ENCODE data around the gene B3GLCT.
"Not testable (repeated sequence)": the region's sequence is repeated elsewhere in the genome, so short reads cannot be mapped to it uniquely, and the experiment has no call there.

B3GLCT gene

DNA sequence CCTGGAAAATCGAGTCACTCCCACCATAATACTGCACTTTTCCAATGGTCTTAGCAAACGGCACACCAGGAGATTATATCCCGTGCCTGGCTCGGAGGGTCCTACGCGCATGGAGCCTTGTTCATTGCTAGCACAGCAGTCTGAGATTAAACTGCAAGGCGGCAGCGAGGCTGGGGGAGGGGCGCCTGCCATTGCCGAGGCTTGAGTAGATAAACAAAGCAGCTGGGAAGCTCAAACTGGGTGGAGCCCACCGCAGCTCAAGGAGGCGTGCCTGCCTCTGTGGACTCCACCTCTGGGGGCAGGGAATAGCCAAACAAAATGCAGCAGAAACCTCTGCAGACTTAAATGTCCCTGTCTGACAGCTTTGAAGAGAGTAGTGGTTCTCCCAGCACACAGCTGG is 141.1 kb downstream of the B3GLCT start:
- H3K27me3 ChIP-seq (ENCODE audit: control insufficient read depth, insufficient read depth, low read length); H3K27ac ChIP-seq (ENCODE audit: low read length); H3K4me3 ChIP-seq (ENCODE audit: low read length); DNase-seq (ENCODE audit: low read depth, low spot score); H3K9me3 ChIP-seq (ENCODE audit: control insufficient read depth, insufficient read depth, low read length); H3K36me3 ChIP-seq (ENCODE audit: control insufficient read depth, insufficient read depth, low read length); H3K4me1 ChIP-seq (ENCODE audit: control insufficient read depth, insufficient read depth, low read length): not testable (repeated sequence)
- no CpG with 5 or more reads among the region's 12 CpGs for WGBS (ENCODE audit: insufficient coverage, insufficient read length)

DNA sequence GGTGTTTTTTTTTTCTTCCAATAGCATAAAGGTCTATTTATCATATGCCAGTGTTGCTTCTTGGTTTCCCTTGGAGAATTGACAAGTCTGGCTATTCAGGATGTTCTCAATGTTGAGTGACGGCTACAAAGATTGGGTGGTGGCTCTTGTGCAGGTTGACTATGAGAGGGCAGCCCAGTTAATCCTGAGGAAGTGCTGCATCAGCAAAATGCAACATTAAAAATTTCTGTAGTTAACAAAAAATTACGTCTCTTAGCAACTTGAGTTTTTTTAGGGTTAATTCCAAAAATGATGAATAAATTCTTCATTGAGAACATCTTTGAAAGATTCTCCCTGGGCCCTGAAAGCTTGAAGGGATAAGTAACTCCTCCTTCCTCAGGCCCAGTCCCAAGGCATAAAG is 147.1 kb downstream of the B3GLCT start:
- WGBS (ENCODE audit: insufficient coverage, insufficient read length), result no CpG with 5 or more reads among the region's 2 CpGs
- no peak for DNase-seq (ENCODE audit: low read depth, low spot score)
- H3K4me3 ChIP-seq (ENCODE audit: low read length), result no peak overlapping the region
- no peaks in the 10 kb centered on the region for H3K9me3 ChIP-seq (ENCODE audit: control insufficient read depth, insufficient read depth, low read length)
- no peaks in the 10 kb centered on the region for H3K36me3 ChIP-seq (ENCODE audit: control insufficient read depth, insufficient read depth, low read length)
- no peak overlapping the region for H3K27ac ChIP-seq (ENCODE audit: low read length)
- no peaks in the 10 kb centered on the region for H3K4me1 ChIP-seq (ENCODE audit: control insufficient read depth, insufficient read depth, low read length)
- no peaks in the 10 kb centered on the region for H3K27me3 ChIP-seq (ENCODE audit: control insufficient read depth, insufficient read depth, low read length)

DNA sequence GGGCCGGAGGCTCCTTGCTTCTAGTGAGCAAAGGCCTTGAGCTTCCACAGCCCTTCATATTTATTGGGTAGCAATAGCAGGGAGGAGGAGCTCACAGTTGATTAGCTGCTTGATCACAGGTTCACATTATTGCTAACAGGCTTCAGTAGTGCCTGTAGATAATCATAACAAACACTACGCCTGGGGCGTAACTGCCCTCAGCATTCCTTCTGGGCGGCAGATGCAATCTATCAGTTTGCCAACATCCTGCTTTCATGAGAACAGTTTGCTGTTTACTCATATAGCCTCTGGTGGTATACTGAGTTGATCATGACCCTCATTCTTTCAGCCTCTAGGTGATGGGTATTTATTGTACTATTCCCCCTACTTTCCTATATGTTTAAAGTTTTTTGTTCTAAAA is 149.4 kb downstream of the B3GLCT start:
- Histone ChIP-seq H3K4me3 (ENCODE audit: low read length) (no peak overlapping the region), H3K27me3 (ENCODE audit: control insufficient read depth, insufficient read depth, low read length) (no peaks in the 10 kb centered on the region), H3K9me3 (ENCODE audit: control insufficient read depth, insufficient read depth, low read length) (no peaks in the 10 kb centered on the region), H3K27ac (ENCODE audit: low read length) (no peak overlapping the region), H3K4me1 (ENCODE audit: control insufficient read depth, insufficient read depth, low read length) (no peaks in the 10 kb centered on the region), H3K36me3 (ENCODE audit: control insufficient read depth, insufficient read depth, low read length) (no peaks in the 10 kb centered on the region)
- no CpG with 5 or more reads among the region's 4 CpGs for WGBS (ENCODE audit: insufficient coverage, insufficient read length)
- DNase-seq (ENCODE audit: low read depth, low spot score), result no peak

DNA sequence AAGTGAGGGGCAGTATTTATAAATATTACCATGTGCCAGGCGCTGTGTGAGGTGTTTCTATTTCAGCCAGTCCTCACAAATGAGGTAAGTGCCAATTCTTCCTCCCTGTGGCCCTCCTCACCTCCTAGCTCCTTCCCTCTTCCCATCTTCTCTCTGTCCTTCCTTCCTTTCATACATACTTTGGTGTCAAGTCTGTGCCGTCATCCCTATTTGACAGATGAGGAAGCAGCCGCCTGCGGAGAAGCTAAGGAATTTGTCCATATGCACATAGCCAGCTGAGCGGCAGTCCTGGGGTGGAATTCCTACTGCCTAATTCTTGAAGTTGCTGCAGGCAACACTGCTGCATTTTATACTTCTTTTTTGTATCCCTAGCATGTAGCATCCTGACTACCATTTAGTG is 150.8 kb downstream of the B3GLCT start:
- no CpG with 5 or more reads among the region's 5 CpGs for WGBS (ENCODE audit: insufficient coverage, insufficient read length)
- no peaks in the 10 kb centered on the region for H3K4me1 ChIP-seq (ENCODE audit: control insufficient read depth, insufficient read depth, low read length)
- H3K36me3 ChIP-seq (ENCODE audit: control insufficient read depth, insufficient read depth, low read length), result no peaks in the 10 kb centered on the region
- peaks cover under 1% of the 10 kb centered on the region; the same call in 1 of the 2 replicates for H3K9me3 ChIP-seq (ENCODE audit: control insufficient read depth, insufficient read depth, low read length)
- no peak overlapping the region for H3K4me3 ChIP-seq (ENCODE audit: low read length)
- H3K27ac ChIP-seq (ENCODE audit: low read length), result no peak overlapping the region
- DNase-seq (ENCODE audit: low read depth, low spot score), result no peak
- H3K27me3 ChIP-seq (ENCODE audit: control insufficient read depth, insufficient read depth, low read length), result no peaks in the 10 kb centered on the region

DNA sequence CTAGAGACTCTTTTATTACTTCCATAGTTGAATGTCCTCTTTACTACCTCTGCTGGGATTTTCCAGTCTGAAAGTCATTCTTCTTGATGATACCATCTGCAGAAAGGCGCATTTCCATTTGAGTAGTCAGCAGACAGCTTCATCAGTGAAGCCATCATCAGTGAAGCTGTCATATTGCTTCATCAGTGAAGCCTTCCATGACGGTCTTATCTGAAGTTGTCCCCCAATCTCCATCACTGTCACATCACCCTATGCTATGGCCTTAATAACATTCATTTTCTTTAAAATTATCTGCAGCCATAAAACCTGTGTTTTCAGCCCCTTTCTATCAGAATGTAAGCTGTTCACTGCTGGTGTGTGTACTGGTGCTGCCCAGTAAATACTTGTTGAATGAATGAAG is 151.6 kb downstream of the B3GLCT start:
- no CpG with 5 or more reads among the region's 2 CpGs for WGBS (ENCODE audit: insufficient coverage, insufficient read length)
- H3K36me3 ChIP-seq (ENCODE audit: control insufficient read depth, insufficient read depth, low read length), result no peaks in the 10 kb centered on the region
- H3K27me3 ChIP-seq (ENCODE audit: control insufficient read depth, insufficient read depth, low read length), result no peaks in the 10 kb centered on the region
- H3K27ac ChIP-seq (ENCODE audit: low read length), result no peak overlapping the region
- no peaks in the 10 kb centered on the region for H3K4me1 ChIP-seq (ENCODE audit: control insufficient read depth, insufficient read depth, low read length)
- peaks cover 2% of the 10 kb centered on the region; the same call in 1 of the 2 replicates for H3K9me3 ChIP-seq (ENCODE audit: control insufficient read depth, insufficient read depth, low read length)
- no peak for DNase-seq (ENCODE audit: low read depth, low spot score)
- H3K4me3 ChIP-seq (ENCODE audit: low read length), result no peak overlapping the region

DNA sequence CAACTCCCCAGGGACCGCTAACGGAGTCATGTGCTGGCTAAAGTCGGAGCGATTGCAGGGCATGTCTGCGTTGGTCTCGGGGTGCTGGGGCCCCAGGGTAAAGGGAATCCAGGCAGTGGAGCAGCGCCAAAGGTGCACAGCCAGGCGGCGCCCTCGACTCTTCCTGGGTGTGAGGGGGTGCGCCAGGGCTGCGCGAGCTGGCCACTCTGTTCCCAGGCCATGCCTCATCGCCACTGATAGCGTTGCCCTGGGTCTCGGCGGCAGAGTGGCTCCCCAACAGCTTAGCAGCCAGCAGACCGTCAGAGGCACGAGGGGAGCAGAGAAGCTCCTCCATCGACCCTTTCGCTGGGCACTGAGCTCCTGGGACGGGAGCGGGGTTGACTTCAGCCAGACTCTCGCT is 152.7 kb downstream of the B3GLCT start:
- WGBS (ENCODE audit: insufficient coverage, insufficient read length), result no CpG with 5 or more reads among the region's 24 CpGs
- no peaks in the 10 kb centered on the region for H3K36me3 ChIP-seq (ENCODE audit: control insufficient read depth, insufficient read depth, low read length)
- H3K9me3 ChIP-seq (ENCODE audit: control insufficient read depth, insufficient read depth, low read length), result peaks cover 3% of the 10 kb centered on the region; the same call in 1 of the 2 replicates
- H3K4me1 ChIP-seq (ENCODE audit: control insufficient read depth, insufficient read depth, low read length), result no peaks in the 10 kb centered on the region
- H3K27me3 ChIP-seq (ENCODE audit: control insufficient read depth, insufficient read depth, low read length), result no peaks in the 10 kb centered on the region
- no peak overlapping the region for H3K27ac ChIP-seq (ENCODE audit: low read length)
- H3K4me3 ChIP-seq (ENCODE audit: low read length), result no peak overlapping the region
- no peak for DNase-seq (ENCODE audit: low read depth, low spot score)

DNA sequence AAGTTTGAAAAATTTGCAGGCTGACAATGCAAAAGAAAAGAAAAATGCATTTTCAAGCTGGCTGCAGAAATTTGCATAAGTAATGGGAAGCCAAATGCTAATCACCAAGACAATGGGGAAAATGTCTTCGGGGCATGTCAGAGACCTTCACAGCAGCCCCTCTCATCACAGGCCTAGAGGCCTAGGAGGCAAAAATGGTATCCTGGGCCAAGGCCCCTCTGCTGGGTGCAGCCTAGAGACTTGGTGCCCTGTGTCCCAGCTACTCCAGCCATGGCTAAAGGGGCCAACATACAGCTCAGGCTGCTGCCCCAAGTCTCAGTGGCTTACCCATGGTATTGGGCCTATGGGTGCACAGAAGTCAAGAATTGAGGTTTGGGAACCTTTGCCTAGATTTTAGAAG is 155.2 kb downstream of the B3GLCT start:
- Histone ChIP-seq H3K4me1 (ENCODE audit: control insufficient read depth, insufficient read depth, low read length) (no peaks in the 10 kb centered on the region), H3K27ac (ENCODE audit: low read length) (no peak overlapping the region), H3K27me3 (ENCODE audit: control insufficient read depth, insufficient read depth, low read length) (no peaks in the 10 kb centered on the region), H3K9me3 (ENCODE audit: control insufficient read depth, insufficient read depth, low read length) (peaks cover 3% of the 10 kb centered on the region; the same call in 1 of the 2 replicates), H3K36me3 (ENCODE audit: control insufficient read depth, insufficient read depth, low read length) (no peaks in the 10 kb centered on the region), H3K4me3 (ENCODE audit: low read length) (no peak overlapping the region)
- no peak for DNase-seq (ENCODE audit: low read depth, low spot score)
- WGBS (ENCODE audit: insufficient coverage, insufficient read length), result no CpG with 5 or more reads among the region's 1 CpG

DNA sequence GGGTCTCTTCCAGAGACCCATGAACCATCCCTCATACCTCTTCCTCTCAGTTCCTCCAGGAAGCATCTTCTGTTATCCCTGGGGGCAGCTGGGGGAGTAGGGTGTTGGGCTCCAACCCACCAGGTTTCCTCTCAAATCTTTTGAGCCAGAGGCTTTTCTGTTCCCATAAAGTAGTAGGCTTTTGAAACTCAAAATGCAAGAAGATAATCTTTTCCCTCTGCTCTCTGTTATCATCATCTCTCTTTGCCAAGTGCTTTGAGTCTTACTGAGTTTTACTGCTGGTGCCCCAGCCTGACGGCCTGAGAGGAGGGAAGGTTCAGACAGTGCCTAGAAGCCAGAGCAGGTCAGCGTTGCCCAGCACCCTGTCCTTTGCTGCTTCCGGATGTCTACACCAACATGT is 157.2 kb downstream of the B3GLCT start:
- no peaks in the 10 kb centered on the region for H3K36me3 ChIP-seq (ENCODE audit: control insufficient read depth, insufficient read depth, low read length)
- H3K4me3 ChIP-seq (ENCODE audit: low read length), result no peak overlapping the region
- H3K27ac ChIP-seq (ENCODE audit: low read length), result no peak overlapping the region
- DNase-seq (ENCODE audit: low read depth, low spot score), result no peak
- H3K9me3 ChIP-seq (ENCODE audit: control insufficient read depth, insufficient read depth, low read length), result peaks cover 3% of the 10 kb centered on the region; the same call in 1 of the 2 replicates
- H3K4me1 ChIP-seq (ENCODE audit: control insufficient read depth, insufficient read depth, low read length), result no peaks in the 10 kb centered on the region
- H3K27me3 ChIP-seq (ENCODE audit: control insufficient read depth, insufficient read depth, low read length), result no peaks in the 10 kb centered on the region
- WGBS (ENCODE audit: insufficient coverage, insufficient read length), result no CpG with 5 or more reads among the region's 3 CpGs

DNA sequence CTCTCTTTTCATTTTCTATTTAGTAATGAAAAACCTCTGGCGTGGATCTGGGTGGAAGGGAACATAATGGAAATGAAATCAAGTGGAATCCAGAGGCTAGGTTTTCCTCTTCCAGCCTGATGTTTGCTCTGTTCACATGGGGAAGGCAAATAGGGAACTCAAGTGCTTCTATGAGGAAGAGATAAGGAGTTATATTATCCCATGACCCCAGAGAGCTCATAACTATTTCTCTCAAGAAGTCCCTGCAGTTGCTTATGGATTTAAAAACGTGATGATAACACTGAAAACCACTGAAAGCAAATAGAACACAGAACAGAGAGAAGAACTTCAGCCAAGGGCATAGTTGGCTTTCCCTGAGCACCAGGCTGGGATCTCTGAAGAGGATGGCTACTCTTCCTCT is 157.8 kb downstream of the B3GLCT start:
- no peaks in the 10 kb centered on the region for H3K4me1 ChIP-seq (ENCODE audit: control insufficient read depth, insufficient read depth, low read length)
- no CpG with 5 or more reads among the region's 2 CpGs for WGBS (ENCODE audit: insufficient coverage, insufficient read length)
- no peaks in the 10 kb centered on the region for H3K36me3 ChIP-seq (ENCODE audit: control insufficient read depth, insufficient read depth, low read length)
- H3K4me3 ChIP-seq (ENCODE audit: low read length), result no peak overlapping the region
- peaks cover 3% of the 10 kb centered on the region; the same call in 1 of the 2 replicates for H3K9me3 ChIP-seq (ENCODE audit: control insufficient read depth, insufficient read depth, low read length)
- DNase-seq (ENCODE audit: low read depth, low spot score), result no peak
- no peaks in the 10 kb centered on the region for H3K27me3 ChIP-seq (ENCODE audit: control insufficient read depth, insufficient read depth, low read length)
- no peak overlapping the region for H3K27ac ChIP-seq (ENCODE audit: low read length)

DNA sequence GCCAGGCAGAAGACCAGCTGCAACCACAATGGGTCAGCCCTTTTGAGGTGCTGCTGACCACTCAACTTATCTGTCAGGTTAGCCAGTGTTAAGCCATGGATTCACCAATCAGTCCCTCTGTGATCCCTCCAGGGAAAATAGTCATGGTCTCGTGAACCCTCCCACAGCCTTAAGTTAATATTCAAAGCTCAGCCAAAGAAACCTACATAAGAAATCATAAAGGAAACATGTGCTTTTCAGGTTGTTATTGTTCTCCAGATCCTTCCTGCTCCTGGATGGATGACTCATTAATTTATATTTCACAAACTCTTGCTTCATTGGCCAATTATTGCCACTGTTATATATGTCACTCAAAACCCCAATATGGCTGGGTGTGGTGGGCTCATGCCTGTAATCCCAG is 161.9 kb downstream of the B3GLCT start:
- Histone ChIP-seq H3K36me3 (ENCODE audit: control insufficient read depth, insufficient read depth, low read length) (no peaks in the 10 kb centered on the region), H3K4me1 (ENCODE audit: control insufficient read depth, insufficient read depth, low read length) (no peaks in the 10 kb centered on the region), H3K27ac (ENCODE audit: low read length) (no peak overlapping the region), H3K27me3 (ENCODE audit: control insufficient read depth, insufficient read depth, low read length) (no peaks in the 10 kb centered on the region), H3K4me3 (ENCODE audit: low read length) (no peak overlapping the region), H3K9me3 (ENCODE audit: control insufficient read depth, insufficient read depth, low read length) (peaks cover 3% of the 10 kb centered on the region; the same call in 1 of the 2 replicates)
- no peak for DNase-seq (ENCODE audit: low read depth, low spot score)
- WGBS (ENCODE audit: insufficient coverage, insufficient read length), result no CpG with 5 or more reads among the region's 1 CpG

DNA sequence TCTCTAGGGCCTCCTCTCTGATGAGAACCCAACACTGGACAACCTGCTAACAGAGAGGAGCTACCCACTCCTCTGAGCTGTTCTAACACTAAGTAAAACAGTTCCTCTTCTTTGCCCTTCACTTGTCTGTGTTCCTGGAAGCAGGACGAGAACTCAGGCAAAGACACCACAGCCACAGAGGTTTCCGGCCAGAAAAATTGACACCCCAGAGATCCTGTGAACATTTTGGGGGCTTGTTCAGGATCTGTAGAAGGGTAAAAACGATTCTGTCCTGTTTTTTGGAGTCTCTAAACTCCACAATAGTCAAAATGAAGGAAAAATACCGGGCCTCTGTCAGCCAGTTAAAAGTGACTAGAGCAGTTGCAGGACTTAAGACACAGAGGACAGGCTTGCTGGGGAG is 165.9 kb downstream of the B3GLCT start:
- DNase-seq (ENCODE audit: low read depth, low spot score), result no peak

More for the DNA sequence above, 165.9 kb downstream of the B3GLCT start:
- H3K36me3 ChIP-seq (ENCODE audit: control insufficient read depth, insufficient read depth, low read length), result no peaks in the 10 kb centered on the region
- H3K4me3 ChIP-seq (ENCODE audit: low read length), result no peak overlapping the region
- no peak overlapping the region for H3K27ac ChIP-seq (ENCODE audit: low read length)
- peaks cover 3% of the 10 kb centered on the region; the same call in 1 of the 2 replicates for H3K9me3 ChIP-seq (ENCODE audit: control insufficient read depth, insufficient read depth, low read length)
- no peaks in the 10 kb centered on the region for H3K4me1 ChIP-seq (ENCODE audit: control insufficient read depth, insufficient read depth, low read length)
- WGBS (ENCODE audit: insufficient coverage, insufficient read length), result no CpG with 5 or more reads among the region's 4 CpGs
- H3K27me3 ChIP-seq (ENCODE audit: control insufficient read depth, insufficient read depth, low read length), result no peaks in the 10 kb centered on the region

Measured in iPS DF 6.9 (cell line).